Middle frontal gyrus (tissue), 1 donor: ENCODE data around the gene AKAP10.
"Not testable (repeated sequence)": the region's sequence is repeated elsewhere in the genome, so short reads cannot be mapped to it uniquely, and the experiment has no call there.

Experiments used
- DNase-seq: peaks from one replicate; pipeline ENCODE4 v3.0.0-alpha.2; 2015; ENCODE audit warnings: low spot score; ENCODE audit errors: extremely low spot score

Gene AKAP10

DNA sequence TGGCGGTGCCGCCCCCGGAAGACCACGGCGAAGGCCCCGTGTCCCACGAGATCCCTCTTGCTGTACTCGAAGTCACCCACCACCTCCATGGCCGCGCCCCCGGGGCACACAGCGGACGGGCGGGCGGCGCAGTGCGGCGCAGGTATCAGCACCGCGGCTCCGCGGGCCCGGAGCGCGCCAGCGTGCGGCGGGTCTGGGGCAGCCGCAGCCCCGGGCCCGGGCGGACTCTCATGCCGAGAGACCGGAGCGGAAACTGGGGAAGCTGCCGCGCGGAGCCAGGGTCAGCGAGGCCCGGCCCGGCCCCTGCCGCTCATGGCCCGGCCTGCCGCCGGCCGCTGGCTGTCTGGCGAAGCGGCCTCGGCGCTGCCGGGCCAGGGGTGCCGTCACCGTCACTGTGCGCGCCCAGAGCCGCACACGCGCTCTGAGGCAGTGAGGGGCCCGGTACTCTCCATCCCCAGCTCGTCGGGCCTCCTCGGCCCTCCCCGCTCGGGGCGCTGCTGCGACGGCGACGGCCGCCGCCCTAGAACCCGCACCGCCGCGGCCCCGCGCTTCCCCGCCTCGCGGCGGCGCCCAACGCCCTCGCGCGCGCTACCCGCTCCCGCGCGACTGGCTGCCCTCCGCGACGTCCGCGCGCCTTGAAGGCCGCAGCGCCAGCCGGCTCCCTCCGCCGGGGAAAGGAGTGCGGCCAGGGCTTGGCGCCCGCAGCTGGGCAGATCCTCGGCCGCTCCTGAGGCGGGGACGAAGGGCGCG, 110.1 kb downstream of the AKAP10 start, which contains the start of gene ULK2:
Gene ULK2, minus strand, starts transcription at position 608 of the 750 bp plus-strand sequence. Its CDS starts 519 bp downstream, at position 89.
- peak; percentile 72 for DNase-seq

DNA sequence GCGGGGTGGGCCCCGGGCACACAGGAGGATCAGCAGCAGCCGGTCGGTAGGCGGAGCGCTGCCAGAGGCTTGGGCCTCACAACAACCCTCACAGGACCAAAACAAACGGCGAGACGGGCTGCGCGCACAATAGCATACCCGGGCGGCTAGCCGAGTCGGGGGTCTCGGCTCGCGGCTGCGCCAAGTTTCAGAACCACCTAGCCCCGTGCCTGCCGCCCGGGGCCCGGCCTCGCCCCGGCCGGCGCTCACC, 110.6 kb downstream of the AKAP10 start:
- peak; percentile 43 for DNase-seq

DNA sequence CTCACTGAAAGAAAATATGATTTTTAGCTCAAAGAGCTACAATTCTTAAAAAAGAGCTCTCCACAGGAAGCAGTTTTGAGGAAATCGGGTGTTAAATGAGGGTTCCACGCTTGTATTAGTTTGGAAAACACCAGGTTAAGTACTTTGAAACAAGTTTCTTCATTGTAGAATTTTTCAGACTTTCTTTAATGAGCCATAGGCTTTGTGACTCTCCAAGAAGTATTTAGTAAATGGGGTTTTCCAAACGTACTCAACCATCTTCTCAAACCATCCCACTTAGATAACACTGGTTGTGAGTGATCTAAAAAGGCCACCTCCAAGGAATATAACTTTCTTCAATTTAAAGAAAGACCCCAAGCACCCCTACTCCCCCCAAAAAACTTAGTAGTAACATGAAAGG, 112.6 kb downstream of the AKAP10 start:
- no peak for DNase-seq

DNA sequence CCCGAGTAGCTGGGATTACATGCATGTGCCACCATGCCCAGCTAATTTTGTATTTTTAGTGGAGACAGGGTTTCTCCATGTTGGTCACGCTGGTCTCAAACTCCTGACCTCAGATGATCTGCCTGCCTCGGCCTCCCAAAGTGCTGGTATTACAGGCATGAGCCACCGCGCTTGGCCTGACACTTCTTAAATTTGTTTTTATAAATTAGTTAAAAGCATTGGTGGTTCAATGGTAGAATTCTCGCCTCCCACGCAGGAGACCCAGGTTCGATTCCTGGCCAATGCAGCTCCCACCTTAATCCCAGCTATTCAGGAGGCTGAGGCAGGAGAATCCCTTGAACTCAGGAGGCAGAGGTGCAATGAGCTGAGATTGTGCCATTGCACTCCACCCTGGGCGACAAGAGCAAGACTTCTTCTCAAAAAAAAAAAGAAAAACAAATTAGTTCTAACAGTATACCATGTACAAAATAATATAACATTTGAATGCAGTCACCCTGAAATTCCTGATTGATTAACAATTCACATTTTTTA, 116.9 kb downstream of the AKAP10 start:
- not testable (repeated sequence) for DNase-seq

DNA sequence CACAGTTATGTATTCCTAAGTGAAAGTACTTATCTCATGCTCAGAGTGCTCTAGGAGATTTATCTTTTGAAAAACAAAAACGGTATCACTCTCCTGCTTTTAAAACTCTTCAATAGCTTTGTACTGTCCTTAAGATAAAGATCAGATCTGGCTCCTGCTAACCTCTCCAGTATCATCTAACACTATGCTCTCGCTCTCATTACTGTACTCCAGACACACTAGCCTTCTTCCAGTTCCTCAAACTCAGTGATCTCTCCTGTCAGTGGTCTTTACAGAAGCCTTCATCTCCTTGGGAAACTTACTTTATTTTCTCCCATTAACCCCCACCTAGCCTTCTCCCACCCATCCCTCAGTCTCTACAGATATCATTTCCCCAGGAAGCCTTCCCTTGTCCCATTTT, 120.0 kb downstream of the AKAP10 start:
- no peak for DNase-seq
